ENCODE data around the gene FAM187B. TPM values are rescaled to one million over a fixed set of nuclear protein-coding genes. Genes with fewer than 3 reads are reported as not detected.

The FAM187B gene
- total RNA-seq, 1 experiment from 2014 or later, result not detected

GRCh38 chr19:35195830-35196229, 32.7 kb downstream of the FAM187B start:
- H3K23ac ChIP-seq (ENCODE audit: insufficient read length, low read depth, low read length), result no peak overlapping the region
- H3K9me3 ChIP-seq (ENCODE audit: control insufficient read depth, low read depth, low read length), result no peaks in the 10 kb centered on the region
- TF ChIP-seq, protein P1, sequence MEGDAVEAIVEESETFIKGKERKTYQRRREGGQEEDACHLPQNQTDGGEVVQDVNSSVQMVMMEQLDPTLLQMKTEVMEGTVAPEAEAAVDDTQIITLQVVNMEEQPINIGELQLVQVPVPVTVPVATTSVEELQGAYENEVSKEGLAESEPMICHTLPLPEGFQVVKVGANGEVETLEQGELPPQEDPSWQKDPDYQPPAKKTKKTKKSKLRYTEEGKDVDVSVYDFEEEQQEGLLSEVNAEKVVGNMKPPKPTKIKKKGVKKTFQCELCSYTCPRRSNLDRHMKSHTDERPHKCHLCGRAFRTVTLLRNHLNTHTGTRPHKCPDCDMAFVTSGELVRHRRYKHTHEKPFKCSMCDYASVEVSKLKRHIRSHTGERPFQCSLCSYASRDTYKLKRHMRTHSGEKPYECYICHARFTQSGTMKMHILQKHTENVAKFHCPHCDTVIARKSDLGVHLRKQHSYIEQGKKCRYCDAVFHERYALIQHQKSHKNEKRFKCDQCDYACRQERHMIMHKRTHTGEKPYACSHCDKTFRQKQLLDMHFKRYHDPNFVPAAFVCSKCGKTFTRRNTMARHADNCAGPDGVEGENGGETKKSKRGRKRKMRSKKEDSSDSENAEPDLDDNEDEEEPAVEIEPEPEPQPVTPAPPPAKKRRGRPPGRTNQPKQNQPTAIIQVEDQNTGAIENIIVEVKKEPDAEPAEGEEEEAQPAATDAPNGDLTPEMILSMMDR (conservative IDR thresholded peaks at IDR 0.05), result no peak
- H3K56ac ChIP-seq (ENCODE audit: insufficient read length, low read depth, low read length), result no peak overlapping the region
- no peak overlapping the region for H3K27ac ChIP-seq (ENCODE audit: insufficient read length, low read depth, low read length)
- H4K8ac ChIP-seq (replicated peaks; ENCODE audit: insufficient read length, low read depth, low read length), result no peak overlapping the region
- Mint-ChIP-seq H3K27ac (no peak overlapping the region), H3K36me3 (ENCODE audit: insufficient read depth in 1 of 3, low read depth in 3 of 3) (peaks cover 0 to 4% (median 0%) of the 10 kb centered on the region in 3 experiments; a peak in 1 of 7 replicates), H3K9me3 (peaks cover 3% of the 10 kb centered on the region in 2 experiments; a peak in 3 of 5 replicates), H3K4me1 (peaks cover 18 to 20% of the 10 kb centered on the region in 2 experiments), H3K4me3 (no peak overlapping the region), H3K27me3 (ENCODE audit: low read depth) (no peaks in the 10 kb centered on the region; the same call in 1 of the 2 replicates)
- peaks cover 9% of the 10 kb centered on the region; the same call in 1 of the 2 replicates for H3K4me1 ChIP-seq (ENCODE audit: insufficient read depth, low read length)
- H2AFZ ChIP-seq (ENCODE audit: low read length), result no peak overlapping the region
- H4K20me1 ChIP-seq (ENCODE audit: control insufficient read depth, insufficient read depth, insufficient read length), result no peaks in the 10 kb centered on the region
- H3K18ac ChIP-seq (ENCODE audit: insufficient read length, low read depth, low read length), result no peak overlapping the region
- no peak overlapping the region for H2BK120ac ChIP-seq (ENCODE audit: low read depth, low read length, poor library complexity, severe bottlenecking)
- no CpG with 5 or more reads among the region's 2 CpGs for WGBS (ENCODE audit: extremely low coverage, insufficient read length, low lambda C conversion rate)
- H3K4ac ChIP-seq (ENCODE audit: low read depth, low read length), result no peak overlapping the region
- H2BK12ac ChIP-seq (ENCODE audit: insufficient read length, low read depth, low read length), result no peak overlapping the region
- H3K23me2 ChIP-seq (ENCODE audit: insufficient read length, low read depth, low read length, poor library complexity, severe bottlenecking), result no peaks in the 10 kb centered on the region
- H2BK20ac ChIP-seq (ENCODE audit: low read depth, low read length, poor library complexity, severe bottlenecking), result no peak overlapping the region
- H2BK15ac ChIP-seq (ENCODE audit: low read depth, low read length), result no peak overlapping the region
- H2BK5ac ChIP-seq (ENCODE audit: insufficient read length, low read length), result no peak overlapping the region
- H4K5ac ChIP-seq (ENCODE audit: insufficient read length, low read depth, low read length), result no peak overlapping the region
- H3K14ac ChIP-seq (ENCODE audit: insufficient read depth, low read length), result no peak overlapping the region
- H3K79me1 ChIP-seq (ENCODE audit: insufficient read depth, low read depth, low read length, poor library complexity, severe bottlenecking), result no peaks in the 10 kb centered on the region
- H3T11ph ChIP-seq (ENCODE audit: low read length), result no peak overlapping the region
- no peaks in the 10 kb centered on the region for H3K79me2 ChIP-seq (ENCODE audit: insufficient read depth, low read length)
- H4K91ac ChIP-seq (ENCODE audit: insufficient read length, low read depth, low read length), result no peak overlapping the region
- no peak overlapping the region for H3K4me2 ChIP-seq (ENCODE audit: insufficient read depth, insufficient read length, low read length)
- no peak overlapping the region for H2AK5ac ChIP-seq (ENCODE audit: insufficient read length, low read length)
- no peaks in the 10 kb centered on the region for H3K27me3 ChIP-seq (ENCODE audit: insufficient read depth, low read length)
- no peak overlapping the region for H3K9ac ChIP-seq (ENCODE audit: extremely low read depth, insufficient read length, low read length)
- DNase-seq, result no peak

Data from H9 (cell line).